ENCODE results near the gene GABRG2.

GRCh38 chr5:162068936-162069335 lies 1.4 kb downstream of the GABRG2 start:
- TF ChIP-seq CTCF (IDR thresholded peaks at IDR 0.05; ENCODE audit: low read length), result no peak
- no peak for TF ChIP-seq EZH2 (optimal IDR thresholded peaks at IDR 0.05; ENCODE audit: low read depth, low read length)
